Neural crest cell (in vitro differentiated cells): ENCODE results near the gene VAC14. TPM values are rescaled to one million over a fixed set of nuclear protein-coding genes. Genes with fewer than 3 reads are reported as not detected.
A peak's percentile ranks its signal among the peaks of the same experiment; 100 is the strongest.

Experiments
- DNase-seq: peaks from one replicate; pipeline ENCODE4 v3.0.0; 2021; ENCODE audit warnings: low read depth, mixed read lengths, low spot score
- H3K27ac Mint-ChIP-seq: one replicate; pipeline ENCODE4 v1.8.0; 2021; ENCODE audit warnings: mild to moderate bottlenecking, mixed read lengths; ENCODE audit not compliant: unreplicated experiment
- H3K27me3 Mint-ChIP-seq: 2 replicates; pipeline ENCODE4 v1.8.0; 2021; ENCODE audit warnings: low read depth, mild to moderate bottlenecking, mixed read lengths
- H3K36me3 Mint-ChIP-seq: 2 replicates; pipeline ENCODE4 v1.8.0; 2021; ENCODE audit warnings: low read depth, mild to moderate bottlenecking, mixed read lengths
- H3K4me1 Mint-ChIP-seq: 2 replicates; pipeline ENCODE4 v1.8.0; 2021; ENCODE audit warnings: mixed read lengths
- H3K4me3 Mint-ChIP-seq: one replicate; pipeline ENCODE4 v1.8.0; 2021; ENCODE audit warnings: mild to moderate bottlenecking, mixed read lengths
- H3K9me3 Mint-ChIP-seq: 2 replicates; pipeline ENCODE4 v1.8.0; 2021; ENCODE audit warnings: mixed read lengths
- CTCF ChIP-seq: fragments of 200-600 bp; sonication (generic); conservative IDR thresholded peaks from 2 replicates; pipeline ENCODE4 v1.5.0; 2021; ENCODE audit warnings: antibody characterized with exemption, mild to moderate bottlenecking
- total RNA-seq: library from RNA; stranded (reverse); gene quantifications from 2 replicates; pipeline ENCODE4 v1.2.1, GENCODE V29; 2021

The VAC14 gene
- total RNA-seq, 1 donor from 2014 or later: 46.7 TPM

GRCh38 chr16:70737377-70738082, 63.4 kb downstream of the VAC14 start:
- Mint-ChIP-seq H3K9me3 (no peaks in the 10 kb centered on the region), H3K27me3 (no peaks in the 10 kb centered on the region), H3K27ac (no peak overlapping the region), H3K4me3 (no peak overlapping the region), H3K4me1 (peaks cover 26% of the 10 kb centered on the region), H3K36me3 (peaks cover 8% of the 10 kb centered on the region)
- no peak for DNase-seq
- no peak for TF ChIP-seq CTCF

- H3K4me1 Mint-ChIP-seq: peaks cover 29% of the 10 kb centered on the region
- no peaks in the 10 kb centered on the region for H3K9me3 Mint-ChIP-seq
- peaks cover 11% of the 10 kb centered on the region for H3K36me3 Mint-ChIP-seq
- TF ChIP-seq CTCF: no peak
- H3K4me3 Mint-ChIP-seq: no peak overlapping the region
- no peaks in the 10 kb centered on the region for H3K27me3 Mint-ChIP-seq
- H3K27ac Mint-ChIP-seq: peak overlapping the region; percentile 73
- no peak for DNase-seq
Observed at GRCh38 chr16:70736465-70737376, 64.2 kb downstream of the VAC14 start.

GRCh38 chr16:70735141-70735979, 65.6 kb downstream of the VAC14 start:
- H3K27me3 Mint-ChIP-seq: no peaks in the 10 kb centered on the region
- no peak for TF ChIP-seq CTCF
- H3K4me3 Mint-ChIP-seq: no peak overlapping the region
- peaks cover 17% of the 10 kb centered on the region for H3K36me3 Mint-ChIP-seq
- H3K27ac Mint-ChIP-seq: no peak overlapping the region
- H3K9me3 Mint-ChIP-seq: no peaks in the 10 kb centered on the region
- peaks cover 34% of the 10 kb centered on the region for H3K4me1 Mint-ChIP-seq
- DNase-seq: no peak

GRCh38 chr16:70734522-70735095, 66.3 kb downstream of the VAC14 start:
- DNase-seq: no peak
- Mint-ChIP-seq H3K4me1 (peaks cover 41% of the 10 kb centered on the region), H3K27me3 (no peaks in the 10 kb centered on the region), H3K9me3 (no peaks in the 10 kb centered on the region), H3K36me3 (peaks cover 20% of the 10 kb centered on the region), H3K27ac (no peak overlapping the region), H3K4me3 (no peak overlapping the region)
- TF ChIP-seq CTCF: no peak

GRCh38 chr16:70730944-70731343, 70.0 kb downstream of the VAC14 start:
- no peak for DNase-seq
- H3K4me1 Mint-ChIP-seq: peaks cover 38% of the 10 kb centered on the region
- H3K4me3 Mint-ChIP-seq: no peak overlapping the region
- H3K27me3 Mint-ChIP-seq: no peaks in the 10 kb centered on the region
- H3K36me3 Mint-ChIP-seq: peaks cover 20% of the 10 kb centered on the region
- no peak overlapping the region for H3K27ac Mint-ChIP-seq
- TF ChIP-seq CTCF: no peak
- H3K9me3 Mint-ChIP-seq: no peaks in the 10 kb centered on the region
